Breast epithelium (tissue), 3 donors: Measurements from ENCODE around the gene RETREG3.

ENCODE experiments used
- CTCF ChIP-seq, 3 donors: fragments of 450-650 bp; IDR thresholded peaks; one replicate each; pipeline ENCODE4 v1.5.1; 2016 to 2017; ENCODE audit warnings: antibody characterized with exemption in 3 of 3, mild to moderate bottlenecking in 3 of 3, moderate library complexity in 3 of 3
- POLR2A ChIP-seq: fragments of 450-650 bp; IDR thresholded peaks from one replicate; pipeline ENCODE4 v1.6.1; 2016; ENCODE audit warnings: antibody characterized with exemption, mild to moderate bottlenecking, moderate library complexity

- TF ChIP-seq POLR2A (no peak), CTCF (IDR thresholded peaks at IDR 0.05) (no peak)
Measured at GRCh38 chr17:42560246-42560645, 48.9 kb downstream of the RETREG3 start.
